Adipose tissue (tissue), 3 donors: ENCODE results near the gene GCHFR. TPM values are rescaled to one million over a fixed set of nuclear protein-coding genes. Genes with fewer than 3 reads are reported as not detected.

ENCODE experiments used
- H3K27ac ChIP-seq: one replicate; pipeline ENCODE4 v1.5.1; 2013; ENCODE audit warnings: low read depth, low read length
- WGBS, 3 donors: extraction: QIAGEN DNeasy Blood & Tissue Kit; methylation state at CpG; one replicate each; pipeline ENCODE4 v1.1.7; 2013; 5-methylcytosine and 5-hydroxymethylcytosine counted together
- polyA plus RNA-seq, 3 donors: library from polyadenylated mRNA; stranded (reverse); fragments of 200-250 nt; gene quantifications; one replicate each; pipeline ENCODE4 v1.2.3, GENCODE V29; 2013
- donor health status: healthy with polysubstance abuse.
- donor health status: Bipolar disorder and iron deficiency.
- donor health status: healthy.

The GCHFR gene
- polyA plus RNA-seq, 3 donors, result 17.7 to 125 (median 96.5) TPM

DNA sequence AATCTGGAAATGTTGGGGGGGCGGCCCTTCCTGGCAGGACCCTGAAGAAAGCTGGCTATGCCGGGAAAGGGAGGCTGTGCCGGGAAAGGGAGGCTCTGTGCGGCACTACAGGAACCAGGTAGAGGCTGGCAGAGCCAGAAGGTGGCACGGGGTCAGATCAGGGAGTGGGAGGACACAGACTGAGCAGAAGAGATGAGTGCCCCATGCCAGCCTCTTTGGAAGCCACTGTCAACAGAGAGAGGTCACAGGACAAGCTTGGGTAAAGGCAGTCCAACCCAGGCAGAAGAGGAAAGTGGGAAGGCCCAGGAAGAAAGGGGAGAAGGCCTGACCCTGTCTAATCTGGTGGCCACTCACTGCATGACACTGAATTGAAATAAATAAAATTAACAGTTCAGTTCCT lies 7.4 kb downstream of the GCHFR start:
- WGBS, 3 donors, result 94 to 100% (median 96%) methylated on average over 5 of the region's 5 CpGs

DNA sequence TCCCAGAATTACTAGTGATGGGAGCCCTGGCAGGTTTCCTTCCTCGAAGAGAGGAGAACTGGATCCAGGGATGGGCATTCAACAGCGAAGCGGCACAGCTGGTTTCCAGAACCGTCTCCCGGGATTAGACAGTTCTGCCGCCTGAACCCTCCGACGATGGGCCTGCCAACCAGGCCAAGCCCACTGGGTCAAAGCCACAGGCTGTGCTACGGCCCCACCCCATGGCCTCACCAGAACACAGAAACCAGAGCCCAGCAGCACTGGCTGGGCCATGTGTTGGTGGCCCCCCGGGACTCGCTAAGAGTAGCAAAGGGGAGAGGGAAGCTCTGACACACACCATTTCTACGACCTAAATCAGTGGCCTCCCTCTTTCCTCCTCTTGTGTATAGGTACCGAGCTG lies 8.1 kb downstream of the GCHFR start:
- 76 to 84% (median 82%) methylated on average over 13 of the region's 13 CpGs for WGBS, 3 donors
- no peak overlapping the region for H3K27ac ChIP-seq

More for the DNA sequence above, 7.4 kb downstream of the GCHFR start:
- H3K27ac ChIP-seq, result no peak overlapping the region

DNA sequence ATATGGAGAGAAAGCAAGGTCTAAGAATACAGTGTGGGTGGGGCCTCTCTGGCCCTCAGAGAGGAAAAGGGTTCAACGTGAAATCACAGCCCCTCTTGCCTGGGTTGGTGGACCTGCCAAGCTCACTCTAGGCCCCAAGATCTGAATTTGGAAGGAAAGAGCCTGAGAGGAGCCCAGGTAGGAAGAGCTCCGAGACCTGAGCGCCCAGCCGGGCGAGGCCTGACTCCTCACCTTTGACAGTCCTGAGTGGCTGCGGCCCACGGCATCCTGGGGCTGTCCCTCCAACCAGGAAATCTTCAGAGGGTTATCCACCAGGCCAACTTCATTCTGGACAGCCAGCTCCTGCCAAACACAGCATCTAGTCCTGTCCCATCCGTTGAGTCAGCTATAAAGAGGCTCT lies 9.6 kb downstream of the GCHFR start:
- 90 to 95% (median 93%) methylated on average over 8 of the region's 8 CpGs for WGBS, 3 donors
- H3K27ac ChIP-seq, result no peak overlapping the region

DNA sequence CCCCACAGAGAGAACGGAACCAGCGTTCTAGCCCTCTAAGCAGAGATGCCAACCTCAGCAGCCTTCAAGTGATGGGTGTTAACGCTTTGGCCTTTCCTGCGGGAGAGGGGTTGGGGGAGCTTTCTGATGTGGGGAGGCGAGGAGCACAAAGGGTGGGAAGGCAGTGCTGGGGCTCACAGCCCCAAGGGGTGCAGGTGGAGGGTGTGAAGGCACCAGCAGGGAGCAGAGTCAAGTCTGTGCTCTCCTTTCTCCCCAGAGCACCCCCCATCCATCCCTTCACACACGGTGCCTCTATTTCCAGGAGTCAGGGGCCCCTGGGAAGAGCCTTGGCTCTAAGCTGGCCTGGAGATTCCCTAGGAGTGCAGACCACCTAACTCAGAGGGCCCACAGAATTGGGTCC lies 10.0 kb downstream of the GCHFR start:
- H3K27ac ChIP-seq, result no peak overlapping the region
- 90 to 95% (median 94%) methylated on average over 6 of the region's 6 CpGs for WGBS, 3 donors

DNA sequence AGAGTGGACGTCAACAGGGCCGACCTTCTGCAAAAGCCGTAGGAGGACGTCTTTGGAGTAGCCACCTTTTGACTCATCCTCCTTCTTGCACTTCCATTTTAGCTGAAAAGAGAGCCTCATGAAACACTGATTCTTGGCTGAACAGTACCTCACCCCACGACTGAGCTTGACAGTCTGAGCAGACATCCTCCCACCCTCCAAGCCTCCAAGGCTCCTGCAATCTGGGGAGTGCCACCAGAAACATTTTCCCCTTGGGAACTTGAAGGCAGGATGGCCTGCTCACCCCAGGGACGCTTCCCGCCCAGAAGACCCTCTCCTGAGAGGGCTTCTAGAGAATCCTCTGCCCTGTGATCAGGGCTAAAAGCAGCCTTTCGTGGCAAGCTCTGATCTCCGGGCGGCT lies 11.1 kb downstream of the GCHFR start:
- no peak overlapping the region for H3K27ac ChIP-seq
- 91 to 96% (median 92%) methylated on average over 10 of the region's 10 CpGs for WGBS, 3 donors

DNA sequence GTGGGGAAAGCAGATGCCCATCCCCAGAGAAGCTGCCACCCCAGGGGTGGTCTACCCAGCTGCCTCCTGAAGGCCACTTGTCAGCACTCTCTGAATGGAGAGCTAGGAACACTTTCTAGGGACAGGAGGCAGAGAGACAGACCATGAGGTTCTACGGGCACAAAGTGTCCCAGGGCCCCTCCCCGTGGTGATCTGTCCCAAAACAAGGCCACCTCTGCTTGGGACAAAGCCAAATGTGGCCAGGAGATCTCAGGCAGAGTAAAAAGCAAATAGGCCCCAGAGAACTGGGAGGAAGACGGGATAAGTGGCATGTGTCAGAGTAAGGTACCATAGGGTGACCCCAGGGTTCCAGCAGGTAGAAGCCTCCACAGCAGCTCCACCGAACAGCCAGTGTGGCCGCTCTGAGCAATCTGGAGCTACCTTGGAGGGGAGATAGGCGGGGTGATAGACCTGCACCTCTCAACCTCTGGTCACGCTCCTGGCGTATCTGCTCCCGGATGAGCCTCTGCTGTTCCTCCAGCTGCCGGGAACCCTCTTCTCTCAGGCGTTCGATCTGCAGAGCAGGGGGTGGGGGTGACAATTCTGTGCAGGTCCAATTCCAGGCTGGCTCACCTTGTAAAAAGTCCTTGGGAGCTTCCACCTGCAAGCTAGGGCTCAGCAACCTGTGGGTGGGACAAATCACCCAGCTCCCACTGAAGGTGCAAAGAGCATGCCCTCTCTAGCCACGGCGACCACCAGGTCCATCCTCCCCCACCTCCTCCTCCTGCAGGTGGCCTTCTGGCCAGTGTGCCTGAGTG lies 12.1 kb downstream of the GCHFR start:
- 93 to 98% (median 97%) methylated on average over 14 of the region's 14 CpGs for WGBS, 3 donors
- H3K27ac ChIP-seq, result no peak overlapping the region

DNA sequence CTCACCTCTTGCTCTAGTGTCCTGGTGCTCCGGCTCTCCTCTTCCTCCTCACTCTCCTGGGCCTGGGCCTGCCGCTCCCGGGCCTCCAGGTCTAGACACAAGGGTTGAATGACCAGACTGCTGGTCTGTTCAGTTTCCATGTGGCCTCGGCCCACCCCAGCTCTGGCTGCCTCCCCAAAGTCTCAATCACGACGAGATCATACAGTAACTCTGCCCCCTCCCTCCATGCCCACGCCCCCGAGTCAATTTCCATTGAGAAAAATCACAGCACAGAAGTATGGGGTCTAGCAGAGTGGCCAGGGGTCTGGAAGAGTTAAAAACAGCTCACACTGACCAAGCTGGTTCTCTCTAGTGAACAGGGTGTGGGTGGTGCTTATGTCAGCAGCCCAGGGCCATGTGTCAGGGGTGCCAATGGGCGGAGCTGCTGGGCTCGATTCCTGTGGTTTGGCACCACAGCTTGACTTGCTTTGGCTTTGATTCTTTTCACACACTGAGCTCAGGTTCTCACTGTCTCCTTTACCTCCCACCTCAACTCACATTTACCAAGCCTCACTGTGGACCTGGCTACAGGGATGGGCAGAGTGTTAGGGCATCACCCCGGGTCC lies 12.8 kb downstream of the GCHFR start:
- H3K27ac ChIP-seq, result no peak overlapping the region
- 75 to 77% (median 76%) methylated on average over 11 of the region's 11 CpGs for WGBS, 3 donors

DNA sequence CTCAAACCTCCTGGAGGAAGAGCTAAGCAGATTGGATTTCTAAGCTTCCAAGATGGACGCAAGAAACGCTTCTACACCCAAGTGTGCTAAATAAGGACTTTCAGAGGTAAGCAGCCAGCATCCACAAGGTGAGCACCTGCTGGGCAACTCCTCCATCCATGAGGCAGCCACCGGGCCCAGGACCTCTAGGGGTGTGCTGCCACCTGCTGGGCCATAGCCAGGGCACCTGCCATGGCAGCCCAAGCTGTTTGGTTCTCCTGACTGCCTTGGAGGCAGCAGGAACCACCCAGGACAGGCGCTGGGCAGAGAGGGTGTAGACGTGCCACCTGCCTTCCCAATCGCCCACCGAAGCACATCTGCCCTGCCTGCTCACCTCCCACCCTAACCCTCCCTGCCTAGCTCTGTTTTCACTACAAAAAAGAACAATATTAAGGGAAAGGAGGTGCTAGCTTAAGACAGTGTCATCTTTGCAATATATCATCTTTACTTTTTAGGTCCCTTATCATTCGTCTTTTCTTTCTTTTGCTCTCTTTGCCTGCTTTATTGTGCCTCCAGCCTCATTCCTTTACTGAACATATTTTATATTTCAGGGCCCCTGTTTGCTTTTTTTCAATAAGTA lies 18.9 kb downstream of the GCHFR start:
- no peak overlapping the region for H3K27ac ChIP-seq
- 31 to 68% (median 57%) methylated on average over 8 of the region's 8 CpGs for WGBS, 3 donors

DNA sequence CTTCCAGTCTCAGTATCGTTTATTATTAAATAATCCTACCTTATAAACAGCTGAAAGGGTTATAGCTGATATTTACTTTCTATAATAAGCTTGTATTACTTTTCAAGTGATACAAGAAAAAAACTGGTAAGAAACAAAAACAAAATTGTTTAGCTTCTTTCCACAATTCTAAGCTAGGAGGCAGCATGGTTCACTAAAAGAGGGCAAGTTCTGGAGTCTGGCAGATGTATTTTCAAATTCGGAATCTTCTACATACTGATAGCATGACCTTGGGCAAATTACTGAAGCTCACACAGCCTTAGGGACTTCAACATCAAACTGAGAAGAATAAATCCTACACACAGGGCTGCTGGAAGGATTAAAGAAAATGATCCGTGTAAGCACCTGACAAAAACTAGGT lies 21.3 kb downstream of the GCHFR start:
- no peak overlapping the region for H3K27ac ChIP-seq
- 58 to 83% (median 82%) methylated on average over 3 of the region's 3 CpGs for WGBS, 3 donors

DNA sequence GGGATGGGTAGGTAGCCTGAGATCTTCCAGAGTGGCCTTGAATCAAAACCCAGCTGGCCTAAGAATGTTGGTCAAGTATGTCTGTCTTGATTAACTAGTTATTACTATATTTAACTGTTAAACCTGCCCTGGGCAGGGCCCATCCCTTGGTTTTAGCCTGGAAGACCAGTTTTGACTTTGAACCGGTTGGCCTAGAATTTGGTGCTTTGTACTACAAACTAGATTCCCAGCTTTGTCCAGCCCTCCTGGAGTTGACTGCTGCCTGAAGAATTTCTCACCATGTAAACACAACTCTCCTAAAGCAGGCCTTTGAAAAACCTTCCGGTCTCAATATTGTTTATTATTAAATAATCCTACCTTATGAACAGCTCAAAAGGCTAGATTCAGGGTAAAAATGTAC lies 21.9 kb downstream of the GCHFR start:
- no peak overlapping the region for H3K27ac ChIP-seq
- 61 to 90% (median 89%) methylated on average over 2 of the region's 2 CpGs for WGBS, 3 donors

DNA sequence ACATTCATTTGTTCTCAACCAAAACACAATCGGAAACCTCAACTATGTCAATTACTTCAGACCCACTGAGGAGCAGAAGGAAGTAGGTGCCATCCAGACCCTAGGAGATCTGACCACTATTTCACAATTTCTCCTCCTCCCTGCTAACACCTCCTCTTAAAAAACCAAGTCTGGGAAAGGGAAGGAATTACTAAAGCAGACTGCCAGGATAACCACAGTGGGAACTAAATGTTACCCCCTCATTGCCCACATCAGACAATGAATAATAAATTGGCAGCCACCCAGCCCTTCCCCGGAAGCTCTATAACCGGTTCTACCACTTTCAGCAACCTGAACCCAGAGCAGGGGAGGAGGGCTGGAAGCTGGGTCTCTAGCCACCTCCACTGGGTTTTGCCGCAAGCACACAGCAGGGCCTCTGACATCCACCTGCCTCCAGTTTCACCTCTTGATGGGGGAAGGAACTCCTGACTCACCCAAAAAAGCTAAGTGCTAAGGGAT lies 23.5 kb downstream of the GCHFR start:
- whole genome bisulfite sequencing, 3 donors, result 5 to 26% (median 21%) methylated on average over 4 of the region's 4 CpGs
- no peak overlapping the region for H3K27ac ChIP-seq

DNA sequence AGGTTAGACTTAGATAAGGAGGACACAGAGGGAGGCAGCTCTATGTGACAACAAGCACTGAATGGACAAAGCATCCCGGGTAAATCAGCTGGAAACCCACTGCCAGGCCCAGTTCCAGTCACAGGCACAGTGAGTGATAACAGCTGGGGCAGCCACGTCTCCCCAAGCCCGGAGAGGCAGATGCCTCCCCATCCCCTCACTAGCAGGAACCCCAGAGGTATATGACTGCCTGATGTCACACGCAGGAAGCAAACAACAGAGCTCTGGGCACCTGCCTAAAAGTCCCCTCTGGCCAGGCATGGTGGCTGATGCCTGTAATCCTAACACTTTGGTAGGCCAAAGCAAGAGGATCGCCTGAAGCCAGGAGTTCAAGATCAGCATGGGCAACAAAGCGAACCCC lies 24.1 kb downstream of the GCHFR start:
- WGBS, 3 donors, result 58 to 76% (median 68%) methylated on average over 6 of the region's 6 CpGs
- H3K27ac ChIP-seq, result no peak overlapping the region

DNA sequence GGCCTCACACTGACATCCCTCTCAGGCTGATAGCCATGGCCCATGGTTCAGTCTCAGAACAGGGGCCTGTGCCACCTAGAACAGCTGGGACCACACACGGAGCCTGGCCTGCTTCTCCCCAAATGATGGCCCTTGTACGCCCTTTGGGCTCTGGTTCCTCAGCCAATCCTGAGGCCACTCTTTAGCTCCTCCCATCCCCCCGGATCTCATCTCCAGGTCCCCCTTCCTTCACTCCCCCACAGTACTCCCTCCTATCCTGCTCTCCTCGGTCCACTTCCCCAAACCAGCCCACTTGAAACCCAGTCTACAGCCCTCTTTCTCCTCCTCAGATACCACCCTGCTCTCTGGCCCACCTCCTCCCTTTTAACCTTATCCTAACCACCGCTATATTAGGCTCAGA lies 25.3 kb downstream of the GCHFR start:
- WGBS, 3 donors, result 75 to 93% (median 81%) methylated on average over 5 of the region's 5 CpGs
- H3K27ac ChIP-seq, result no peak overlapping the region

DNA sequence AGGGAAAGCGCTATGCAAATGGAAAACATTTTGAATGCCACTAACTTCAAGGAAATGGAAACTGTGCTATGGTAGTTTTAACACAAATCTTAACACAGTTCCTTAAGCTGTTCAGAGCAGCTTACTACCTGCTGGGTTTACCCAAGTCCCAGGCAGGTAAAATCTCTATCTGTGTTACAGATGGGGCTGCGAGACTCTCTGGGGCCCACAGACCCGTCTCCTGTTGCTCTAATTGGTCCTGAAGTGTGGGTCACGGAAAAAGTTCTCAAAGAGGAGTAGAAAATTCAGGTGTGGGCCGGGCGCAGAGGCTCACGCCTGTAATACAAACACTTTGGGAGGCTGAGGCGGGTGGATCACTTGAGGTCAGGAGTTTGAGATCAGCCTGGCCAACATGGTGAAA lies 26.1 kb downstream of the GCHFR start:
- 88 to 95% (median 91%) methylated on average over 8 of the region's 8 CpGs for WGBS, 3 donors
- H3K27ac ChIP-seq, result no peak overlapping the region

DNA sequence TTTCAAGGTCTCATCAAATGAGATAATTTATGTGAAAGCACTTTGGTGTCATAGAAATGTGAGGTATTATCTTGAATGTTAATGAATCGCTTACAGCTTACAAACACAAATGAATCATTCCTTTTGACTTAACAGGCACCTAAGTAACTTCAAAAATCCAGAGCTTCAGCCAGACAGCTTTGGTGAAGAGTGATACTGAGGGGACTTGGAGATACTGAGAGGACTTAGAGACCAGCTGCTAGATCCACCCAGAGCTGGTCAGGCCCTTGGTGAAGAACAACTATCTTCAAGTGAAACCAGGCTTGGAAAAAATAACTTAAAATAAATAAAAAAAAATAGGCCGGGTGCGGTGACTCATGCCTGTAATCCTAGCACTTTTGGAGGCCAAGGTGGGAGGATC lies 26.9 kb downstream of the GCHFR start:
- H3K27ac ChIP-seq, result no peak overlapping the region
- 61 to 89% (median 81%) methylated on average over 3 of the region's 3 CpGs for WGBS, 3 donors

DNA sequence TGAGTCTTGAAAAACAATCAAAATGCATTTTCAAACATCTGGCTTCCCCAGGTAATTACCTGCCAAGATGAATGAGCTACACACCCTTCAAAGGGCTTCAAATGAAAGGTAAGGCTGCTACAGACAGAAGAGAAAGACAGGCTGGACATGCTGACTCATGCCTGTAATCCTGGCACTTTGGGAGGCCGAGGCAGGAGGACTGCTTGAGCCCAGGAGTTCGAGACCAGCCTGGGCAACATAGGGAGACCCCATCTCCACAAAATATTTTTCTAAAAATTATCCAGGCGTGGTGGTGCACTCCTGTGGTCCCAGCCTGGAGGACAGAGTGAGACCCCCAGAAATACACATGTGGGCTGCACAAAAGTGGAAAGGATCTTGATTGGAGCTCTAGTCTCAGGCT lies 28.5 kb downstream of the GCHFR start:
- 81 to 99% (median 95%) methylated on average over 3 of the region's 3 CpGs for WGBS, 3 donors
- H3K27ac ChIP-seq, result no peak overlapping the region

DNA sequence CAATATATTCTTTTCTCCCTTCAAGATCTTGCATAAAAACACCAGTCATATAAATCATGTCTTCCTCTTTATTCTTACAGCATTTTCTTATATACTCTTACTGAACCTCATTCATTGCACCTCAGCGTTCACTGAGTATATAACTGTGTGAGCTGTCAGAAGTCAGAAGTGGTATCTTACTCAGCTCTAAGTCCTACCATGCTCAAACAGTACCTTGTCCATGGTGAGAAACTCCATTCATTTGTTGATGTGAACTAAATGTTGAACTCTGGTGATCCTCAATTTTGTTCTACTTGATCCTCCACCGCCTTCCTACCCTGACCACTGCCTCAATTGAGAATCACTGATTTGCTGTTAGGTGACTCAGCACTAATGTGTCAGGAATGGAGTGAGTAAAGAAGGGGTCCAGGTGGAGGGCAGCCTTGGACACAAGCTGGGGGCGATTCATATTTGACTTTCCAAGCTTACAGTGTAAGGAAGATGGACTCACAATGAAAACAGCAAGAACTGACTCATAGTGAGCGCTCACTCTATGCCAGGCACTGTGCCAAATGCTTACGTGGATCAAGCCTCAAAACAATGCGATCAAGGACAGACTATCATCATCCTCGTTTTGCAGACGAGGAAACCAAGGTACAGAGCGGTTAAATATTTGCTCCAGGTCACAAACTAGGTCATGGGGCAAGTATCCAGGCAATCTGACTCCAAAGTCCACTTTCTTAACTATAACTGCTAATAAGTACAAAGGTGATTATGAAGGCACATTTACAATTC lies 29.5 kb downstream of the GCHFR start:
- WGBS, 3 donors, result 41 to 73% (median 72%) methylated on average over 9 of the region's 9 CpGs
- H3K27ac ChIP-seq, result no peak overlapping the region

DNA sequence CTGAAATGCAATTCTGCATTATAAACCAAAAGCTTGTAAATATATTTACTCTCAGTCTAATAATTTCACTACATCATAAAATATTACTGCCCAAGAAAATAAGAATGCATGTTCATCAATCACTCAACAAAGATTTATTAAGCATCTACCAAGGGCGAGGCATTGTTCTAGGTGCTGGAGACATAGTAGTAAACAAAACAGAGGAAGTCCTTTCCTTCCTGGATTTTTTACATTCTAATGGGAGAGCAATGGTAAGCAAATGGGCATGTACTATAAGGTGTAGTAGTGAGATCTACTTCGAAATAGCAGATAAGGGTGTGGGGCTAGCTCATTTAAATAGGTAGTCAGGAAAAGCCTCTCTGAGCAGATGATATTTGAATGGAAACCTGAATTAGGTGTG lies 32.2 kb downstream of the GCHFR start:
- no peak overlapping the region for H3K27ac ChIP-seq
- 65 to 75% (median 67%) methylated on average over 2 of the region's 2 CpGs for WGBS, 3 donors

DNA sequence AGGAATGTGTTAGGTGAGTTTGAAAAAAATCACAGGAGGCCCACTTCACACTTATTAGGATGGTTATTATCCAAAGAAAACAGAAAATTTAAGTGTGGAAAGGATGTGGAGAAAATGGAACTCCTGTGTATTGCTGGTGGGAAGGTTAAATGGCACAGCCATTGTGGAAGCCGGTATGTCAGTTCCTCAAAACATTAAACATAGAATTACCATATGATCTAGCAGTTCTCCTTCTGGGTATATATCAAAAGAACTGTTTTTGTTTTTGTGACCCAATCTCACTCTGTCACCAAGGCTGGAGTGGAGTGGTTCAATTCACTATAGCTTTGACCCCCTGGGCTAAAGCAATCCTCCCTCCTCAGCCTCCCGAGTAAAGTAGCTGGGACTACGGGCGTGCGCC lies 32.6 kb downstream of the GCHFR start:
- no peak overlapping the region for H3K27ac ChIP-seq
- 87 to 94% (median 93%) methylated on average over 5 of the region's 5 CpGs for WGBS, 3 donors
